Right lung (tissue), 5 donors: Measurements from ENCODE around the gene NOTUM. TPM values are rescaled to one million over a fixed set of nuclear protein-coding genes. Genes with fewer than 3 reads are reported as not detected.

Source experiments
- polyA plus RNA-seq, 5 donors: library from polyadenylated mRNA; unstranded; fragments of 120-200 nt; gene quantifications; one replicate each; pipeline versions ENCODE4 v1.2.1 to v1.2.3, GENCODE V29; 2013; ENCODE audit warnings: inconsistent platforms in 1 of 5, low replicate concordance in 1 of 5; ENCODE audit not compliant: insufficient read length in 5 of 5, insufficient read depth in 1 of 5

Gene NOTUM
- polyA plus RNA-seq, 5 donors, result 29.6 to 81.0 (median 65.9) TPM

Other genes starting within 250 kb of the NOTUM start
- 10 to 100 TPM in 1 of 5 donors, 1 to 10 TPM in 4; 5.4 to 12.7 (median 9.5) TPM for gene SLC25A10, start 248.9 kb downstream of the NOTUM start, polyA plus RNA-seq
- gene GCGR, start 157.0 kb downstream of the NOTUM start, polyA plus RNA-seq, result under 1 TPM in 4 of 5 donors, not detected in 1; 0.08 to 0.42 (median 0.20) TPM
- 100 to 1,000 TPM in 1 of 5 donors, 10 to 100 TPM in 4; 53.6 to 144 (median 89.4) TPM for gene MCRIP1, start 127.9 kb downstream of the NOTUM start, polyA plus RNA-seq
- 1 to 10 TPM in 1 of 5 donors, under 1 TPM in 4; 0.11 to 1.7 (median 0.15) TPM for gene PPP1R27, start 126.1 kb downstream of the NOTUM start, polyA plus RNA-seq
- 100 to 1,000 TPM; 405 to 645 (median 548) TPM for gene P4HB, start 100.7 kb downstream of the NOTUM start, polyA plus RNA-seq
- gene ARHGDIA, start 89.8 kb downstream of the NOTUM start, polyA plus RNA-seq, result 100 to 1,000 TPM; 109 to 300 (median 150) TPM
- gene ALYREF, start 69.6 kb downstream of the NOTUM start, polyA plus RNA-seq, result 100 to 1,000 TPM in 1 of 5 donors, 10 to 100 TPM in 4; 65.2 to 102 (median 69.9) TPM
- 100 to 1,000 TPM in 1 of 5 donors, 10 to 100 TPM in 4; 58.1 to 139 (median 77.9) TPM for gene ANAPC11, start 69.5 kb downstream of the NOTUM start, polyA plus RNA-seq
- 1 to 10 TPM in 4 of 5 donors, under 1 TPM in 1; 0.85 to 1.4 (median 1.3) TPM for gene NPB, start 58.9 kb downstream of the NOTUM start, polyA plus RNA-seq
- 10 to 100 TPM; 13.9 to 26.7 (median 15.7) TPM for gene PCYT2, start 49.8 kb downstream of the NOTUM start, polyA plus RNA-seq
- 10 to 100 TPM in 4 of 5 donors, 1 to 10 TPM in 1; 9.7 to 15.2 (median 12.9) TPM for gene SIRT7, start 43.0 kb downstream of the NOTUM start, polyA plus RNA-seq
- gene MAFG, start 33.5 kb downstream of the NOTUM start, polyA plus RNA-seq, result 10 to 100 TPM in 2 of 5 donors, 1 to 10 TPM in 3; 7.1 to 13.4 (median 9.7) TPM
- 10 to 100 TPM; 31.4 to 88.9 (median 40.3) TPM for gene PYCR1, start 23.9 kb downstream of the NOTUM start, polyA plus RNA-seq
- 1 to 10 TPM in 1 of 5 donors, under 1 TPM in 3, not detected in 1; 0.10 to 1.2 (median 0.17) TPM for gene MYADML2, start 14.0 kb downstream of the NOTUM start, polyA plus RNA-seq
- 10 to 100 TPM; 32.9 to 68.3 (median 44.6) TPM for gene ASPSCR1, start 16.4 kb upstream of the NOTUM start, polyA plus RNA-seq
- gene CENPX, start 61.7 kb upstream of the NOTUM start, polyA plus RNA-seq, result 10 to 100 TPM; 43.6 to 68.6 (median 50.9) TPM
- 10 to 100 TPM; 11.4 to 24.3 (median 16.9) TPM for gene LRRC45, start 62.1 kb upstream of the NOTUM start, polyA plus RNA-seq
- gene RAC3, start 70.5 kb upstream of the NOTUM start, polyA plus RNA-seq, result 10 to 100 TPM; 11.6 to 26.2 (median 16.2) TPM
- gene DCXR, start 76.5 kb upstream of the NOTUM start, polyA plus RNA-seq, result 10 to 100 TPM; 57.7 to 99.0 (median 67.4) TPM
- gene RFNG, start 90.6 kb upstream of the NOTUM start, polyA plus RNA-seq, result 10 to 100 TPM; 31.2 to 57.4 (median 50.3) TPM
- 100 to 1,000 TPM in 1 of 5 donors, 10 to 100 TPM in 4; 63.6 to 105 (median 81.9) TPM for gene GPS1, start 90.7 kb upstream of the NOTUM start, polyA plus RNA-seq
- gene DUS1L, start 104.6 kb upstream of the NOTUM start, polyA plus RNA-seq, result 100 to 1,000 TPM in 1 of 5 donors, 10 to 100 TPM in 4; 51.2 to 104 (median 67.2) TPM
- 10 to 100 TPM; 17.0 to 71.5 (median 22.6) TPM for gene FASN, start 137.0 kb upstream of the NOTUM start, polyA plus RNA-seq